ENCODE measurements around the gene SH3BP4.

- TF ChIP-seq POLR2A (IDR thresholded peaks at IDR 0.05) (no peak), CTCF (IDR thresholded peaks at IDR 0.05) (no peak)
These were observed 31.0 kb upstream of the SH3BP4 start for GRCh38 chr2:234920836-234921235.

Data from uterus (tissue), 2 donors.